ENCODE measurements around the gene AP5Z1. TPM values are rescaled to one million over a fixed set of nuclear protein-coding genes. Genes with fewer than 3 reads are reported as not detected.
A peak's percentile ranks its signal among the peaks of the same experiment; 100 is the strongest.
"Not testable (repeated sequence)": the region's sequence is repeated elsewhere in the genome, so short reads cannot be mapped to it uniquely, and the experiment has no call there.

The AP5Z1 gene
- total RNA-seq, 1 experiment from 2014 or later = 14.0 TPM

GRCh38 chr7:4785371-4785770 lies 9.9 kb downstream of the AP5Z1 start:
- no peak for DNase-seq (ENCODE audit: extremely low read depth, low read depth)

GRCh38 chr7:4786015-4786414 lies 10.6 kb downstream of the AP5Z1 start:
- DNase-seq (ENCODE audit: extremely low read depth, low read depth) = no peak

- DNase-seq (ENCODE audit: extremely low read depth, low read depth) = no peak
Measured at GRCh38 chr7:4787541-4787940, 12.1 kb downstream of the AP5Z1 start.

- DNase-seq (ENCODE audit: extremely low read depth, low read depth) = no peak
Measured at GRCh38 chr7:4787947-4788626, 12.7 kb downstream of the AP5Z1 start.

- no peak for DNase-seq (ENCODE audit: extremely low read depth, low read depth)
Measured at GRCh38 chr7:4788627-4789189, 13.3 kb downstream of the AP5Z1 start.

- DNase-seq (ENCODE audit: extremely low read depth, low read depth) = no peak
Measured at GRCh38 chr7:4789194-4790077, 14.0 kb downstream of the AP5Z1 start.

- DNase-seq (ENCODE audit: extremely low read depth, low read depth) = no peak
Measured at GRCh38 chr7:4790078-4790465, 14.6 kb downstream of the AP5Z1 start.

GRCh38 chr7:4790516-4790991 lies 15.1 kb downstream of the AP5Z1 start:
- DNase-seq (ENCODE audit: extremely low read depth, low read depth) = no peak

- DNase-seq (ENCODE audit: extremely low read depth, low read depth) = no peak
Measured at GRCh38 chr7:4791101-4791737, 15.8 kb downstream of the AP5Z1 start.

- peak; percentile 51 for DNase-seq (ENCODE audit: extremely low read depth, low read depth)
Measured at GRCh38 chr7:4791738-4792536, 16.5 kb downstream of the AP5Z1 start.

- no peak for DNase-seq (ENCODE audit: extremely low read depth, low read depth)
Measured at GRCh38 chr7:4792537-4793126, 17.2 kb downstream of the AP5Z1 start.

- not testable (repeated sequence) for DNase-seq (ENCODE audit: extremely low read depth, low read depth)
Measured at GRCh38 chr7:4793385-4793993, 18.1 kb downstream of the AP5Z1 start.

GRCh38 chr7:4794171-4794570 lies 18.7 kb downstream of the AP5Z1 start:
- not testable (repeated sequence) for DNase-seq (ENCODE audit: extremely low read depth, low read depth)

GRCh38 chr7:4794591-4795350 lies 19.3 kb downstream of the AP5Z1 start:
- no peak for DNase-seq (ENCODE audit: extremely low read depth, low read depth)

- no peak for DNase-seq (ENCODE audit: extremely low read depth, low read depth)
Measured at GRCh38 chr7:4796453-4796852, 21.0 kb downstream of the AP5Z1 start.

GRCh38 chr7:4797858-4798705 lies 22.7 kb downstream of the AP5Z1 start:
- DNase-seq (ENCODE audit: extremely low read depth, low read depth) = peak; percentile 41

GRCh38 chr7:4798706-4799235 lies 23.3 kb downstream of the AP5Z1 start:
- DNase-seq (ENCODE audit: extremely low read depth, low read depth) = no peak

Data from NCI-H460 (cell line).